ENCODE results near the gene KCTD10.
"Not testable (repeated sequence)": the region's sequence is repeated elsewhere in the genome, so short reads cannot be mapped to it uniquely, and the experiment has no call there.

The KCTD10 gene

DNA sequence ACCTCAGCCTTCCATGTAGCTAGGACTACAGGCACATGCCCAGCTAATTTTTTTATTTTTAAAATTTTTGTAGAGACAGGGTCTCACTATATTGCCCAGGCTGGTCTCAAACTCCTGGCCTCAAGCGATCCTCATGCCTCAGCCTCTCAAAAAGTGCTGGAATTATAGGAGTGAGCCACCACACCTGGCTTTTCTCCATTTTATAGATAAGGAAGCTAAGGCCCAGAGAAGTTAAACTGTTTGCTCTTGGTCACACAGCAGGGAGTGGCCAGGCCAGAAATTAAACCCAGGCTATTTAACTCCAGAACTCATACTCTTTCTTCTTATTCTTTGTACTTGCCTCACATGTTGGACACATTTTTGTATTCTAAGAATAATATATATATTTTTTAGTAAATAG is 16.8 kb upstream of the KCTD10 start:
- no peak for DNase-seq

DNA sequence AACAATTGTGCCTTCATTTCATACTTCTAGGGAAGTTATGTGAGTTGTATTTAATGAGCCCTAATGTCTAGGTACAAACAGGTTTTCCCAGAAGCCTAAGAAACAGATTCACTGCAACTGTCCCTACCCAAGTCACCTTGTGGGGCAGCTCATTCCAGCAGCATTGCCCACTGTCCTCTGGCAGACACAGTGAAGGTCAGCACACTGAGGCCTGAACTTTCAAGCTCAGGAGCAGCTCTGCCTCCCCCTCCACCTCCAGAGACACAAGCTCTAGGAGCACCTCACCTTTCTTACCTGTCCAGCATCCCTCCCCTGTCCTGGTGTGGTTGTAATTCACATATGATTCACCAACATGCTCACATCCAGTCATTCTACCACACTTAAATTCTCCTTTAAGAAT is 16.0 kb upstream of the KCTD10 start:
- DNase-seq: no peak

DNA sequence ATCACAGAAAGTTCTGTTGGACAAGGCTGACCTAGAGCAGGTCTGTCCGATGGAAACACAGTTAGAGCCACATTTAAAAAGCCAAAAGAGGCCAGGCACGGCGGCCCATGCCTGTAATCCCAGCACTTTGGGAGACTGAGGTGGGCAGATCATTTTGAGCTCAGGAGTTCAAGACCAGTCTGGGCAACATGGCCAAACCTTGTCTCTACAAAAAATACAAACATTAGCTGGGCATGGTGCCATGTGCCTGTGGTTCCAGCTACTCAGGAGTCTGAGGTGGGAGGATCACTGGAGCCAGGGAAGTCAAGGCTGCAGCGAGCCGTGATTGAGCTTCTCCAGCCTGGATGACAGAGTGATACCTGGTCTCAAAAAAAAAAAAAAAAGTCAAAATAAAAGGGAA is 15.3 kb upstream of the KCTD10 start:
- no peak for DNase-seq

DNA sequence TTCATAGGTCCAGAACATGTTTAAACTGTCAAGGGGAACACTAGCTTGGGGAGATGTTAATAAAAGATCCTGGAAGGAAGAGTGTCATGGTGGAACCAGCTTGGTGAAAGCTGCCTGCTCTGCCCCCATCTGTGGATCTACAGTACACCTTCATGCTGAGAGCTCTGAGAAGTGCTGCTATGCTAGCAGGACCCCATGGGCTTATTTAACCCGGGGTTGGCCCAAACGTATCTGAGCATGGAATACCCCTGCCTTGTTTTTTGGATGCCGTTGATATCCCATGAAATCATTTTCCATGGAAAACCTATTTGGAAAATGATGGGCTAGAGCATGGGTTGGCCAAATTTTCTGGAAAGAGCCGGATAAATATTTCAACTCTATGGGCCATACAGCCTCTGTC is 14.6 kb upstream of the KCTD10 start:
- DNase-seq: no peak

DNA sequence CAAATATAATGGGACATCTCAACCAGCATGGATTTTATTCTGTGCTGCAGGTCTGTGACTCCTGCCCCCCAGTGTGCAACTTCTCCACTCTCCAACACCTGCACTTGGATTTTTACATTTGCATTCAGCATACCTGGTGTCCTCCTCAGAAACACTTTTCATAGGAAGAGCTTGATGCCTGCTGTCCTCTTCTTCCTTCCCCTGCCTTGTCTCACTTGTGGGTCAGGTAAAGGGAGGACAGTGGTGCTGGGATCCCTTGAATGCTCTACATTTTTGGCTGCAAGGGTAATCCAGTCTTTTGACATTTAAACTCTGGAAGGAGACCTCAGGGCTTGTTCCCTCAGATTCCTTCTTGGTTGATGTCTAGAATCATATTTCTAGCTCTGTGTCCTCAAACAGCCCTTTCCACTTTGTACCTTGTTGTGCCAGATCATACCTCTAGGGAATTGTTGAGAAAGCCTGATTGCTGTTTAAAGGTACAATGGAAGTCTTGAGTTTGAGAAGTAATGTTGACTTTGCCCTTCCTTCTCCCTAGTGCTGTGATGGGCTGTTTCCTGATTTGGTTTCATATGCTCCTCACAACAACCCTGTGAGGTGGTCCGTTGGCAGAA is 13.0 kb upstream of the KCTD10 start:
- no peak for DNase-seq

DNA sequence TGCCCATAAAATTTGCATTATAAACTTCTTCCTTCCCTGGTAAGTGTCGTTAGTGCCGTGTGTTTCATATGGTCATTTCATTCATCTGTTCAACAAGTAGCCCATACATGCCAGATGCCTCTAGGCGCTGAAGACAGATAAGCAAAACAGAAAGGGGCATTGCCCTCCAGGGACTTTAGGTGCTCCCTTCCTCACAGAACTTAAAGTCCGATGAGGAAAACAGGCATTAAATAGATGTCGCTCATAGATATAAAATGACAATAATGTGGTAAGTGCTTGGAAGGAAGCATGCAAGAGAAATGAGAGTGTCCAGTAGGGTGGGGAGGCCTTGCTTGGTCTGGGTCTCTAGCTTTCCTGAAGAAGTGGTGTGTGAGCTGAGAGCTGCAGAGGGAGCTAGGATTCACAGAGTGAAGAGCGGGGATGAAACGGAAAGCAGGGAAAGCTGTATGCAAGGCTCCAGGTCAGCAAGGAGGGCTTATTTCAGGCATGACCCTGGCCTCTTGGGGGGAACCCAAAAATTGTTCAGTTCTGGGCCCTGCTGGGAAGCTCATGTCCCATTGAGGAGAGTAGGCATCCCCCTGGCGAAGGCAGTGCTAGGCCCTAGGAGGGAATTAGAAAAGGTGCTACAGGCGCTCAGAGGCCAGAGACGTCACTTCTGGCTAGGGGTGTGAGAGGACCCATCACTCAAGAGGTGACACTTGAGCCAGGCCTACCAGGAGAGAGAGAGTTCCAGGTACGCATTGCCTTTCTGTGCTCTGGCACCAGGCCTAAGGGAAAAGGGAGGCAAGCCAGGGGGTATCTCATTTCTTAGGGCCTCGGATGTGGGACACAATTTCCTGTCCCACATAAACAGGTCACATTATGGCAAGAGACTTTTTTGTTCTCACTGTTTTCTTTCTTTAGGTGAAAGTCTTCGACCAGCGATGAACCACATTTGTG is 12.2 kb upstream of the KCTD10 start:
- DNase-seq: no peak

DNA sequence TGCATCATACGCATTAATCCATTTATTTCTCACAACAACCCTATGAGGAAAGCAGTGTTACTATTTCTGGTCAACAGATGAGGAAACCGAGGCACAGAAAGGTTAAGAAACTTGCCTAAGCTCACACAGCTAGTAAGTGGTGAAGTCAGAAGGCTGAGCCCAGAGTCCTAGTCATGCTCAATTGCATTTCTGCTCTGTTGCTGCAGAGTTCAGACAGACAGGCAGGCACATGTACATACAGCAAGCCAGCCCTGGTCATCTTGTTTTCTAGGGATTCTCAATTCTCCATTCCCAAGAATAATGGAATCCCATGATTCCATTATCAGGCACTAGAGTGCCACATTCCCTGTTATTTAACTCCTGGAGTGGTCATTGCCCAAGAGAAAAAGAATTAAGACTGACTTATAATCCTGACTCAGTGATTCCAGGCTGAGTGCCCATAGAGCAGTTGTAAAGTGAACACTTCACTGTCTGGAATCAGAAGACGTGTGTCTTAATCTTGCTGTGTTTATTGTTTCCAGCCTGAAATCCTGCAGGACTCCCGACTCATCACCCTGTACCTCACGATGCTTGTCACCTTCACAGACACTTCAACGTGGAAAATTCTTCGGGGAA is 11.1 kb upstream of the KCTD10 start:
- DNase-seq: no peak

DNA sequence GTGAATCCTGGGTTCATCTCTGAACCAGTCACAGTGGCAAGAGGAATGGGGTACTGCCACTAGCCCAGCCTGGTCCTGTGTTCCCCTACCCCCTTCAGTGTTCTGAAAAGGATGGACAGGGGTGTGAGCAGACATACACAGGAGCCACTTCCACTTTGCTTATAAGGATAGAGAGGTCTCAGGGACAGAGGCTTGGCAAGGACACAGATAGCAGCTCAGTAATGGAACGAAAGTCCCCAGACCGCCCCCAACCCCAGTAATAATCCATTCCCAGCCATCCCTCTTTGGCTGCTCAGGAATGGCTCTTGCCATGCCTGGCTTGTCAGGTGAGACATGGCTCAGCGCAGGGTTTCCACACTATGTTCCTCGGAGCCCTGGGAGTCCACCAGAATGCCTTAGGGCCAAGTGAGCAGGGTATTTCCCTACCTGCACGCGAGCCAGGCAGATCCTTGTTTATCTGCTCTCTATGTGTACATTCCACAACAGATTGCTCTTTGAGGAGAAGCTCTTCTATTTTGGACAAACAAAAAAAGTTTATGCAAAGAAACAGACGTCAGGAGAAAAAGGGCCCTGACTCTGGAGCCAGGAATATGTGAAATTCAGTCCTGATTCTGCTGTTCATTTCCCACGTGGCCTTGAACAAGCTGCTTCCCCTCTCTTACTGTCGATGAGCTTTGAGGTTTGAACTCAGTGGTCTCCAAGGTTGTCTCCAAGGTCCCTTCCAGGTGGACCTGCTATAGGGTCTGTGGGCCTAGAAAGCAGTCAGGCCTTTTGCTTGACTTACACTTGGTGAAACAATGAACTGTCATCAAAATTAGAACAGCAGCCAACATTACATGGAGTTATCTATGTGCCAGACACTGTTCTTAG is 10.3 kb upstream of the KCTD10 start:
- no peak for DNase-seq

DNA sequence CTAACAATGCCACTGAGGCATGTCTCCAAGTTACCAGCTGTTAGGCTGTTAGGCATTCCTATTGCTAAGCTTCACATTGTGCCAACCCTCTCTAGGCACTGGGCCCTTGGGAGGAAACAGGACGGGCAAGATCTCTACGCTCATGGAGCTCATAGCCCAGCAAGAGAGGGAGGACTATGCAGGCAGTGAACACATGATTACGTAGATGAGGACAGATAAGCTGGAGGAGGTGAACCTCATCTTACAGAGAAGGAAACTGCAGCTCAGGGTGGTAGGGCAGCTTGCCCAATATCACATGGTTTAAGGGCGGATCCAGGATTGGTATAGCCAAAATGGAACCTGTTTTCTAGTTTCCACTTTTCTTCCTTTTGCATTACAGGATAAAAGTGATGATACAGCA is 8.1 kb upstream of the KCTD10 start:
- no peak for DNase-seq

DNA sequence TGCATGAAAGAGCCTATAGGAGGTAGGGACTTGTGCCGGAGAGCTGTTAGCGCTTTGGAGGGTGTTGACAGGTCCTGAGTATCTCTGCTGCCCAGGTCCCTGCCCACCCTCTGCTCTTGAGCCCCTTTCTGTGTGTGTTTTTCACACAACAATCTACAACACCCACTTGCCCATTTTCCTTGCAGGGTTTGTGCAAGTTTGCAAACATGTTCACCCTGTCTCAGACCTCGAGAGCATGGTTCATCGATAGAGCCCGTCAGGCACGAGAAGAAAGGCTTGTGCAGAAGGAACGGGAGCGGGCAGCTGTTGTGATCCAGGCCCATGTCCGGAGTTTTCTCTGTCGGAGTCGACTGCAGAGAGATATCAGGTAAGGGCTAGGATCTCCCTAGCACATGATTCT is 6.2 kb upstream of the KCTD10 start:
- DNase-seq: no peak

DNA sequence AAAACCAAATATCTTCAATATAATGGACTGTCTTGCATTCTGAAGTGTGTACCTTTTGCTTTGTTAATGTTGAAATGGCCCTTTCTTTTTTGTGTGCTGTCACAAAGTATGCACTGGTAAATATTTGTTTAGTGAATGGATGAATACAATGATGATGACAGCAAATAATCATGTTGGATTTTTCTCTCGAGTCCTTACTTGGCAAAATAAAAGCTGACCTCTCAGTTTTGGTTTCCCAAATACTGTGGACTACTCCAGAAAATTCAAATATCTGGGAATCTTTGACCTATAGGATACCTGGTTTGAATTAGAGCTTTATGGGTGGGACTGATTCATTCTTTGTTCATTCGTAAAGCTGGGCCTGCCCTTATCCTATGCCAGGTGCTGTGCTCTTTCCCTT is 5.8 kb upstream of the KCTD10 start:
- DNase-seq: no peak

DNA sequence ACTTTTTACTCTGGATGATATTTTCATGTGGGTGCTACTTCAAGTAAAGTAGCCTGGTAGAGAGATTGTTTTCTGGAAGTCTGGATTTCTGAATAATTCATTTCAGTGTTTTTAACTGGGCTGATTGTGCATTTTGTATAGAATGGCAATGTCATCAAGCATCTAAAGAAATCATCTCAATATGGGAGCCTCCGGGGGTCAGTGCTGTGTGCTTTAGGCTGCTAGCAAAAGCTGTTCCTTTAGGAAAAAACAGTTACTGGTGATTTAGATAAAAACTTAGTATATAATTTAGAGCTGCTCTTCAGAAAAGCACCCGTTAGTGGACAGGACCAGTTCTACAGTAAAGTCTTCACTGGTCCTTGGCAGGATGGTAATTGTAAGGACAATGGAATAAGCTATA is 5.4 kb upstream of the KCTD10 start:
- no peak for DNase-seq

DNA sequence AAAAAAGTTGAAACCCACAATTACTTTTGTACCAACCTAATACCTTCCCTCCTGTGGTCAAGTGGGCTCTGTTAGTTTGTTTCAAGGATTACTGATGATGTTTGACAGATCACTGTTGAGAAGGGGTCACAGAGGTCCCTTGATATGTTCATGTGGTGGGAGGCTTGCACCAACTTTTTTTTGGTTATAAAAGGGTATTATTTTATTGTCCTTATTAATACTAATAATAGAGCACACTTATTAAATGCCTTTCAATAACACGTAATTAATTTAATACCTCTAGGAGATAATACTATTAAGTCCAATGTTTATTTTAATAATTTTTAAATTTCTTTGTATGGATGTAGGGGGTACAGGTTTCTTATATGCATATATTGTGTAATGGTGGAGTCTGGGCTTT is 4.8 kb upstream of the KCTD10 start:
- no peak for DNase-seq

DNA sequence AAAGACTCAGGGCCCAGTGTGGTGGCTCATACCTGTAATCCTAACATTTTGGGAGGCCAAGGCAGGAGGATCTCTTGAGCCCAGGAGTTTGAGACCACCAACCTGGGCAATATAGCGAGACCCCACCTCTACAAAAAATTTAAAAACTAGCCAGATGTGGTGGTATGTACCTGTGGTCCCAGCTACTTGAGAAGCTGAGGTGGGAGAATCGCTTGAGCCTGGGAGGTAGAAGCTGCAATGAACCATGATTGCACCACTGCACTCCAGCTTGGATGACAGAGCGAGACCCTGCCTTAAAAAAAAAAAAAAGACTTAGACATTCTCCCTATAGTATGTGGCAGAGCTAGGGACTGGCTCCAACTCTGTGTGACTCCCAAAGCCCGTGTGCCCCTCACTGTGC is 3.3 kb upstream of the KCTD10 start:
- no peak for DNase-seq

DNA sequence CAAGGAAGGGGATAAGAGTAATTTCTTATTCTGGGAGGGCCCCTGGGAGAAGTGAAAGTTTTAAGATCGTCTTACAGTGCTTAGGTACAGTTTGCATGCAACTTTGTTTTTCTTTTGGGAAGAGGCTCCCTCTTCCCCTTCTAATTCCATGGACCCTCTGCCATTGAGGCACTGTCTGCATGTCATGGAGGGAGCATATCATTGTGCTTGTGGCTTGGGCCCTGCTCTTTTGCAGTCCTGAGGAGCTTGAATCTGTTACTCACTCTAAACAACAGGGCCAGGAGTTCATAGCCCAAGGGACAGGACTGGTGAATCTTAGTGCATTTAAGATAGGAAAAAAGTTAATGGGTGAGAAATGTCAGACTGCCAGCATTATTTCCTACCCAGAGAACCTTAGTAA is 2.7 kb upstream of the KCTD10 start:
- DNase-seq: no peak

DNA sequence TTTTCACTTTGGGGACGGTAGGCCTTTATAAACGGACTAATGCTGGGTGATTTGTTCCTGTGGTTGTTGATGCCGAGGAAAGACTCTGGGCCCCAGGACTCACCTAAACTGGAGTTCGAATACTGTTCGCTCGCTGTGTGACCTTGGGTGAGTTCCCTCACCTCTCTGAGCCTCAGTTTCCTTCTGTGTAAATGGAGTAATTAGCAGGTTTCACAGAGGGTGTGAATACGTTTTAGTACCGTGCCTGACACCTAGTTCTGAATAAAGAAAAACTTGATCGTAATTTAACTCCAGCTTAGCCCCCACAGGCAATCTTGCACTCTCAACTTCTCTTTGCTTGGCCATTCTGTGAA is 839 bp upstream of the KCTD10 start:
- DNase-seq: no peak

DNA sequence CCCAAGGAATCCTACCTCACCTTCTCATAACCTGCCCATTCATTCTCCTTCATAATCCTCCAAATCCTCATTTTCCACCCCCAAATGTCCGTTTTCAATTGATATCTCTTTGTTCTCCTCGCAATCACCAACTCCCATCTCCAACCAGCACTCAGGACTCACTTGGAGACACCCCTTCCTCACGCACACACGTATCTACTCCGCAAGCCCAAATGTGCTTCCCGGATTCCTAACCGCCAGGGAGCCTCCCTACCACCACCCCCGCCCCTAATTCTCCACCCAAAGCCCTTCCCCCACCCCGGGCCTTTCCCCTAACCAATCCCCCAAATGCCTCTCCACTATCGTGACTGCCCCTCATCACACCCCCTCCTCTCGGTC is 304 bp downstream of the KCTD10 start:
- DNase-seq: no peak

DNA sequence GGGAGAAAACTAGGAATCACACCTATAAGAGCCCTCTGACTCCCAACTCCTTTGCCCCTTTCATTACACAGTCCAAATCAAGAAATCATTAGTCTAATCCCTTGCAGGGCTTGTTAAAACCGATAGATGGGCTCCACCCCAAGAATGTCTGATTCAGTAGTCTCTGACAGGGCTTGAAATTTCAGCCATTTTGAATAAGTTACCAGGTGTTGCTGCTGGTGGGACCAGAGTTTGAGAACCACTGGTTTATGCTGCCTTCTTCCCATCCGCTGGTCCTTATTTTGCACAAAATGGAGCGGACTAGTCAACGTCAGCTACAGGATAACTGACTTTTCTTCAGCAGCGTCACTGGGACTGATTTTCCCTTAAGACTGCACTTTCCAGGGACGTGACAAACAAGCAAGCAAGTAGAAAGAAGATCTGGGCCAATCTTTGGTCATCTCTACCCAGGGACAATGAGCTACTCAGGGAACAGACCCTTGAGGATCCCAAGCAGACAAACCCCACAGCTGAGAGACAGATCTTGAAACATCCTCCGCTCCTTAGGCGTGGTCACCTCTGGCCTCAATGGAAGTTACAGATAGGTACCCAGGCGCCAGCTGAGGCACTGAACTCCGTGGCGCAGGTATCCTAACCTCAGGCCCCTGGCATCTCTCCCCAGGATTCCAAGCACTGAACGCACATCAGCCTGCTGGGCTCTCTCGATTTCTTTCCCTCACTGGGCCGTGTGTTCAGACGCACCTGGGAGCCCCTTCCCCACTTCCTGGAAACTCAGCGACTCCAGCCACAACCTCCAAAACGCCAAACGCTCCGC is 900 bp downstream of the KCTD10 start:
- no peak for DNase-seq

DNA sequence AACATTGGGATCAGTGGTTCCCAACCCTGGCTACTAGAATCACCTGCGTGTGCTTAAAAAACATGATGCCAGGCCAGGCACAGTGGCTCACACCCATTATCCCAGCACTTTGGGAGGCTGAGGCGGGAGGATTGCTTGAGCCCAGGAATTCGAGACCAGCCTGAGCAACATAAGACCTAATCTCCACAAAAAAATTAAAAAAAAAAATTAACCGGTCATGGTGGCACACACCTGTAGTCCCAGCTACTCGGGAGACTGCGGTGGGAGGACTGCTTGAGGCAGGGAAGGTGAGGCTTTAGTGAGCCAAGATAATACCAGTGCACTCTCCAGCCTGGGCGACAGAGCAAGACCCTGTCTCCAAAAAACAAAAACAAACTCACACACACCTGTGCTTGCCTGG is 2.0 kb downstream of the KCTD10 start:
- no peak for DNase-seq

DNA sequence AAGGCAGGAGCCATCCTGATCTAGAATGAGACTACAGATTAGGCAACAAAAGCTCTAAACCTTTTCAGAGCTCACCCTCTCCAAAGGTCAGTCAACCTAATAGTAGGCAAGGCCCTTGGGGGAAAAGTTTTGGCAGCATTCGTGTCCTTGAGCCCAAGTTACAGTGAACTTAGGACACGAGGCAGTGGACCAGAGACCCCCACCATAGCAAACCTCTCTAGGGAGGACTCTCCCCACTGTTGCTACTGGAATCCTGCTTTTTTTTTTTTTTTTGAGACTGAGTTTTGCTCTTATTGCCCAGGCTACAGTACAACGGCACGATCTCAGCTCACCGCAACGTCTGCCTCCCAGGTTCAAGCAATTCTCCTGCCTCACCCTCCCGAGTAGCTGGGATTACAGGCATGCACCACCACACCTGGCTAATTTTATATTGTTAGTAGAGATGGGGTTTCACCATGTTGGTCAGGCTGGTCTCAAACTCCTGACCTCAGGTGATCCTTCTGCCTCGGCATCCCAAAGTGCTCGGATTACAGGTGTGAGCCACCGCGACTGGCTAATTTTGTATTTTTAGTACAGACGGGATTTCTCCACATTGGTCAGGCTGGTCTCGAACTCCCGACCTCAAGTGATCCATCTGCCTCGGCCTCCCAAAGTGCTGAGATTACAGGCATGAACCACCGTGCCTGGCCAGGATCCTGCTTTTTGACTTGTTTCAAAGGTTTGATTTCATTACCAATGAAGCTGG is 3.4 kb downstream of the KCTD10 start:
- DNase-seq: not testable (repeated sequence)

DNA sequence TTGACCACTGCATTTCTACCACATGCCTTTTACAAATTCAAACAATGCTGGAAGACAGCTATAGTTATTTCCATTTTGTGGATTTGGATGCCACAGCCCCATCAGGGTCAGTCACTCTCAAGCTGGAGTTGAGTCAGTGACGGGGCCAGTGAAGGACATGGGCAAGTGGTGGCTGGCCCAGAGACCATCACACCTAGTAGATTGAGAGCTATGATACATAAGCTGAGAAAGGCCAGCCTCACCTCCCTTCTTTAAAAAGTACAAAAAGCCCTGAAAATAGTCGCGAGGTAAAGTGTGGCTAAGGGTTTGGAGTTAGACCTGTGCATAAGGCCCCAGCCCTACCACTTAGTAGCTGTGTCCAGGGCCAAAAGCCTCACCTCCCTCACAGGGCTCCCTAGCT is 4.1 kb downstream of the KCTD10 start:
- no peak for DNase-seq

DNA sequence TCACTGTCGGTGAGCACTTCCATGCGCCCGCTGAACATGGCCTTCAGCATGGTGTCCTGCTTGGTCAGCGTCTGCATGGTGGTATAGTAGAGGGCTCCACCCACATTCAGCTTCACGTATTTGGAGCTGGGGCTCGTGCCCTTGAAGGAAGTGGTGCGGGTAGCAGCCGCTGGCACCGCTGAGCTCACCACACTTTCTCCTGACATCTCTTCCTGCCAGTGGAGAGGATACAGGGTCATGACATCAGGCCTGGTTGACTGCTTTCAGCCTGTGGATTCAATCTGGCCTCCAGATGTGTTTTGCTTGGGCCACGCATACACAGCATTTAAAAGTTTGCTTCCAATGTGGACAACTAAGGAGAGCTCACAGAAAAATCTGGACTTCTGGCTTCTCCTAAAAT is 7.6 kb downstream of the KCTD10 start:
- DNase-seq: no peak
